DLD1 (cell line): ENCODE results near the gene AK4.
"Not testable (repeated sequence)": the region's sequence is repeated elsewhere in the genome, so short reads cannot be mapped to it uniquely, and the experiment has no call there.

ENCODE experiments used
- in situ Hi-C: cut with HindIII; loops from 2 replicates; pipeline ENCODE4 v1.10.0; 2017; ENCODE audit warnings: low sequenced_read_pairs

Gene AK4

GRCh38 chr1:65237088-65237487, 89.1 kb downstream of the AK4 start:
- in situ Hi-C loops: not testable (repeated sequence)

DNA sequence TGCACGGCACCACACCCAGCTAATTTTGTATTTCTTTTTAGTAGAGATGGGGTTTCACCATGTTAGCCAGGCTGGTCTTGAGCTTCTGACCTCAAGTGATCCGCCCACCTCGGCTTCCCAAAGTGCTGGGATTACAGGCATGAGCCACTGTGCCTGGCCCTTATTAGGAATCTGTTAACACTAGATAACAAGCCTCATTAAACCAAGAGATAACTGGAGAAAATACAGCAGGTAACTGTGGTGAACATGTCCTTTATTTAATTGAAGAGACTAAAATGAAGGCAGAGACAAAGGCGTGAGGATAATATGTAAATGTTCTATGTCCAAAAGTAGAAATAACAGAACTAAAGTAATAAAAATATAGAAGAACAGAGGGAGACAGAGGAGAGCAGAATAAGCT, 89.5 kb downstream of the AK4 start:
- in situ Hi-C loops: no loop called here

DNA sequence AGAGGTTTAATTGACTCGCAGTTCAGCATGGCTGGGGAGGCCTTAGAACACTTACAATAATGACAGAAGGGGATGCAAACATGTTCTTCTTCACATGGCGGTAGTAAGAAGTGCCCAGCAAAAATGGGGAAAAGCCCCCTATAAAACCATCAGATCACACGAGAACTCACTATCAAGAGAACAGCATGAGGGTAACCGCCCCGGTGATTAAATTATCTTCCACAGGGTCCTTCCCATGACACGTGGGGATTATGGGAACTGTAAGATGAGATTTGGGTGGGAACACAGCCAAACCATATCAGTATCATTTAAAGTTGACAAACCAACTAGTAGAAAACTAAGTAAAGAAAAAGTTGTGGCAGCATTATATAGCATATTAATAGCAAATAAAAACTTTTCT, 90.0 kb downstream of the AK4 start:
- in situ Hi-C loops: no loop called here

- in situ Hi-C loops: no loop called here
These were observed 95.5 kb downstream of the AK4 start for GRCh38 chr1:65243491-65243890.

GRCh38 chr1:65245295-65245694, 97.3 kb downstream of the AK4 start:
- in situ Hi-C loops: no loop called here

- in situ Hi-C loops: no loop called here
These were observed 99.7 kb downstream of the AK4 start for GRCh38 chr1:65247419-65248359.

DNA sequence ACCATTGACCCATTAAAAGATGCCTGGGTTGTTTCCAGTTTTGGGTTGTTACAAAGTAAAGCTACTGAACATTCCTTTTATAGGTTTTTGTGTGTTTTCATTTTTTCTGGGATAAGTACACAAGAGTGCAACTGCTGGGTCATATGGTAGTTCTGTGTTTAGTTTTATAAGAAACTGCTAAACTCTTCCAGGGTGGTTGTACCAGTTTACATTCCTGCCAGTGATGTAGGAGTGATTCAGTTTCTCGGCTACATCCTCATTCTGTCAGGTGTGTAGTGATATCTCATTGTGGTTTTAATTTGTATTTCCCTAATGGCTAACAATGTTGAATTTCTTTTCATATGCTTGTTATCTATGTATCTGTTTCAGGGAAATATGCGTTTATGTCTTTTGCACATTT, 102.8 kb downstream of the AK4 start:
- in situ Hi-C loops: no loop called here

GRCh38 chr1:65253800-65254319, 105.9 kb downstream of the AK4 start:
- in situ Hi-C loops: no loop called here

DNA sequence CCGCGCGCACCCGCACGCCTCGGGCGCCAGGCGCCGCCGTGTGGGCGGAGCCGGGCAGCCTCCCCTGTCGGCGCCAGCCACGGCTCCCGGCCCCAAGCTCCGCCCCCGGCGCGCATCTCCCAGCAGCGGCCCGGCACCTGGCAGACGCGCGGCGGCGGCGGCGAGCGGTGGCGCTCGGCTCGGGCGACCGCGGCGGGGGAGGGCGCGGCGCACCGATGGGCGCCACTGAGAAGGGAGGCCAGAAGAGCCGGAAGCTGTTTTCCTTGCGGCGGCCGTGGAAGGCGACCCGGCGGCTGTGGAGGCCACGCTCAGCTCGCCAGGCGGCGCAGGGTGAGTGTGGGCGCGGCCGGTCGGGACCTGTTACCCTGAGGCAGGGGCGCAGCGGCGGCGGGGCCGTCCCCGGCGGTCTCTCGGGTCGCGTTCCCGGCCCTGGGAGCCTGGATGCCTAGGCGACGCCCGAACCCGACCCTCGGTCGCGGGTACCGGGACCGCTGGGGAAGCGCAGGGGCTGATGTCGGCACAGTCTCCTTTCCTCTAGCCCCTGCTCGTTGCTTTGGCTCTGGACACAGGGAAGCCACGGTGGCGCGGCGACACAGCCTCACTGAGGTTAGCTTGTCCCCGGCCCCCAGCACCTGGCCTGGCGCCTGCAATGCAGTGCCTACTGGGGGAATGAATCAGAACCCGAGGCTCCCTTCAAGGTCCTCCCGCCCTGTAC, 106.5 kb downstream of the AK4 start:
- in situ Hi-C loops: no loop called here

GRCh38 chr1:65255035-65255655, 107.1 kb downstream of the AK4 start:
- in situ Hi-C loops: no loop called here

DNA sequence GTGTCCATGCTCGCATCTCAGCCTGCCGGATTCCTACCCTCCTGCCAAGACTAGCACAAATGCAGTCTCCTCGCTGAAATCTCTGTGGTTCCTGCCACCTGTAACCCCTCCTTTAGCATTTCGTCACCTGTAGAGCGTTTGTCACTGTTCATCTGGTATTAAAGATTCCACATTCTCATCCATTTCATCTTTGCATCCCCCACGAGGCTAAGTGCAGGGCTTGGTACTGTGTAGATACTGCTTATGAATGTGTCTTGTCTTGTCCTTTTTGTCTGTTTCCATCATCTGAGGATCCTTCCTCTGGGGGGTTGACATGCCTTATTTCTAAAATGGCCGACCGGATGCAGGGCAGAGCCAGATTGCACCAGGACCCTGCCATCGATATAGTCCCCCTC, 107.7 kb downstream of the AK4 start:
- in situ Hi-C loops: no loop called here

DNA sequence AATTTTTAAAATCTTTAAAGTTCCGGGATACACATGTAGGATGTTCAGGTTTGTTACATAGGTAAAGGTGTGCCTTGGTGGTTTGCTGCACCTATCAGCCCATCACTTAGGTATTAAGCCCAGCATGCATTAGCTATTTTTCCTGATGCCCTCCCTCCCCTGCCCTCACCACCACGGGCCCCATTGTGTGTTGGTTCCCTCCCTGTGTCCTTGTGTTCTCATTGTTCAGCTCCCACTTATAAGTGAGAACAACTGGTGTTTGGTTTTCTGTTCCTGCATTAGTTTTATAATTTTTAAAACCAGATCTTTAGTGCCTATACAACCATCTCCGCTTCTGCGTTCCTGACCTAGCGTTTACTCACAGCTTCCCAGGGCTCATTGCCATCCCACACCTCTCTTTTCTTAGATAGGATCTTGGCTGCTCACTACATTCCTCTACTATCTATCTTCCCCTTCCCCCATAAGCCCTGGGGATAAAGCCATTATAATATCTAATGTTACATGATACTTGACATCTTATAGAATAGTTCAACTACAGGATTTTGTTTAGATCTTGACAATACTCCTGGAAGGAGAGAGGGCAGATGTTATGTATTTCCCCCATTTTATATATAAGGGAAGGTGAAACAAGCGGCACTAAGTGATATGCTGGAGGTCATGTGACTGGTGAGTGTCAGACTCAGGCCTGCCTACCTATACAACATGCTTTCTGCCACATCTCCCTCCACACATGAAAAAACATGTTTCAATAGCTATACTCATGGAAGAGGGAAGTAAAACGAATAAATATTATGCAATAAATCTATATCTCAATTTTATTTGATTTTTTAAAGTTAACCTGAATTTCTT, 109.1 kb downstream of the AK4 start:
- in situ Hi-C loops: no loop called here

DNA sequence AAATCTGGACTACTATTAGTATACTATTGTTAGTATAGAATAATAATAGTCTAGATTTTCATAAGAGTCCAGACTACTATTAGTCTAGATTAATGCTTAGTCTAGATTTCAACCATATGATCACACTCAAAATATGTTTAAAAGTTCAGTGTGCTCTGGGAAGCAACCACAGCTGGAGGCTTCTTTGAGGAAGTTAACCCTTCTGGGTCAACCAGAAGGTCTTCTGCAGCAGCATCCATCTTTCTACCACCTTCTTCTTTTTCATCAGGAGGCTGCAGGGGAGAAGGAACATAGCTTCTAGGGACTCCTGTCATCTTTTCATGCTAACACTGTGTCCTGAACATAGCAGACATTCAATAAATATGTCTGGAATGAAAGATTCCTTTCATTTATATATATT, 110.1 kb downstream of the AK4 start:
- in situ Hi-C loops: no loop called here

DNA sequence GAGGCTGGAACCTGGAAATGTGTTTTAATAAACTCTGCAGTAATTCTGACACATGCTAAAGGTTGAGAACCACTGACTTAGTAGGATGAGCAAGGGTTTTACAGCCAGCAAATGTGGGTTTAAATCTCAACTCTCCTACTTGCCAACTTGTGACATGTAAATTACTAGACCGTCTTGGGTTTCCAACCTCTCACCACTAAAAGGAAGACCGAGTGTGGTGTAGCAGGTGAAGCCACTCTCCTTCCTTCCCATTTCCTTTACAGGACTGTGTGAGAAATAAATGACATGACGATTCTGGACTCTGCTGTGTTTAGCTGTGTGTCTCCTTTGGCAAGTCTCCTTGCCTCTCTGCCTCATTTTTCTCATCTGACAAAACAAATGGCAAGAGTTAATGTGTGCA, 111.8 kb downstream of the AK4 start:
- in situ Hi-C loops: no loop called here

DNA sequence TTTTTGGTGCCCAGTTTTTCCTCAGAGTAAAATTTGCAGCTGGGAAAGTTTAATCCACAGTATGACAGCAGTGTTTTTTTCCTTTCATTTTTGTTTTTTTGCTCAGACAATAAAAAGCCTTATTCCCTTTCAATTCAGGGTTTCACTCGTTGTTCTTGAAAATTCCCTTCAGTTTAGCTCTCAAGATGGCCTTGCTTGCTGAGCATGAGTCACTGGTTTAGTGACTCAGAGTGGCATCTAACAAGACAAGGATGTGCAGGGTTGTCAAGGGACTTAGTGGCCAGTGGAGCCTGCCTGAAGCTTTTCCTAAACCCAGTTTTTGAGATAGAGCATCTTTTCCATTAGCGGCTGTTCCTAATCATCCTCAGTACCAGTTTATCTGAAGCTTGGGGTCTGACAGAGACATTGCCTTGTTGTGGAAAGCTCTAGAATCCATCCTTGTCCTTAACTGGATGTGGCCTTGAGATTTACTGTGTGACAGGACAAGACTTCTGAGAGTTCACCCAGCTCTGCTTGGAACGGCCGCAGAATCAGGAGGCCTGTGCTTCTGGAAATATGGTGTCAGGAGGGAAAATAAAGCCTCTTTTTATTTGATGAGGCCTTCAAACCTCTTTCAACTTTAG, 113.0 kb downstream of the AK4 start:
- in situ Hi-C loops: no loop called here

DNA sequence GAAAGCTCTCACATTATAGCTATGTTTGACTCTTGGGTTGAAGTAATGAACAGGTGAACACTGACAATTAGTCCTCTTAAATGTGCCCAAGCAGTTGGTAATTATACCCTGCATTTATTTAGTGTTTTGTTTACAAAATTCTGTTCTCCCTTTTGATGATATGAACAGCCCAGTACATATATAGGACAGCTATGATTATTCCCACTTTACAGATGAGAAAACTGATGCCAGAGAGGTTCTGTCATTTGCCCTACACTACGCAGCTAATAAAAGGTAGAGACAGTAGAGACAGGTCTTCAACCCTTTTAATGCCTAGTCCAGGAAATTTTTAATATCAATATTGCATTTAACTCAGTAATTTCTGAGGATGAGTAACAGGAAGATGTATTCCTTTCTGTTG, 115.3 kb downstream of the AK4 start:
- in situ Hi-C loops: no loop called here

DNA sequence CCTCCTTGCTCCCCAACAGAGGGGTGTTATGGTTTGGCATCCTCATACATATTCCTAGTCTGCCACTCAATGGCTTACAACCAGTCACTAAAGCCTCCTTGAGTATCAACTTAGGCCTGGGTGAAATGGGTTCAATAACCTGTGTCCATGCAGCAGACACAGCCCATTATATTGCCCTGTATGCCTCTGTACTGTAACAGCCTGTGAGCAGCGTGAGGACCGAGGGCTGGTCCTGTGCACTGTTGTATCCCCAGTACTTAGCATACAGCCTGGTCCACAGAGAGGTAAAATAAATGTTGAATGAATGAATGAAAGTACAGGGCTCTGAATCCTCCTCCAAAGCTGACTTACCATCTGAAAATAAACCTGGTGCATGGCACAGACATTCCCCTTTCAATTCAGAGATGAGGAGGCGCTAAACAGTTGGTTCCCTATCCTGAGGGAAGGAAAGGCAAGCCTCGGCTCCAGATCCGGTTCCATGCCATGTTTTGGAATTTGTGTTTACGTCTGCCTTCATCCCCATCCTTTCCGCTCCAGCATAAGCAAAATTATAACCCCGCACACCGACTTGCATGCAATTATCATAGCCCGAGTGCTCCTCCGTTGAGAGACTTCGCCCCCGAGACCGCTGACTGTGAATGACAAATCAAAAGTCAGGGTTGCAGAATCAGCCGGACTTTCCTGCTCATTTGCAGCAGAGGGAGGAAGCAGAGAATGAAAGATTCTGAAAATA, 116.4 kb downstream of the AK4 start:
- in situ Hi-C loops: no loop called here

DNA sequence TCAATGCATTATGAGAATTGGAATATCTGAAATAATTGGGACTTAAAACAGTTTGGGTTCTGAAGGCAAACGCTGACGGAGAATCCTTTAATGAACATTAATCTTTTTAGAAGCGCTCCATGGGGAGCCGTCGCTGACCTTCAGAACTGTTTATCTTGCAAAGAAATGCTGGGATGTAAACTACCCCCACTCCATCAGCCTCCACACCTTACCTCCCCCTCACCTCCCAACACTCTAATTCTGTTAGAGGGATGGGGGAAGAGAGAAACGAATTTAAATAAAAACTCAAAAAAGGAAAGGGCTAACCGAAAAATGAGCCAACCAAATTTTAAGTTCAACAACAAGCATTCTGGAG, 117.3 kb downstream of the AK4 start:
- in situ Hi-C loops: no loop called here

- in situ Hi-C loops: no loop called here
These were observed 117.8 kb downstream of the AK4 start for GRCh38 chr1:65265651-65266351.
